Fibroblast of the aortic adventitia (primary cell): Measurements from ENCODE around the gene TSPAN32. TPM values are rescaled to one million over a fixed set of nuclear protein-coding genes. Genes with fewer than 3 reads are reported as not detected.
"Not testable (repeated sequence)": the region's sequence is repeated elsewhere in the genome, so short reads cannot be mapped to it uniquely, and the experiment has no call there.

ENCODE experiments used
- DNase-seq: peaks from one replicate; pipeline ENCODE4 v3.0.0-alpha.2; 2010; ENCODE audit warnings: low read depth
- H3K4me3 ChIP-seq: 2 replicates; pipeline ENCODE4 v1.5.1; 2011; ENCODE audit warnings: low read depth, mild to moderate bottlenecking, control low read depth, low read length, moderate library complexity
- total RNA-seq: library from RNA; depleted of rRNA; stranded (reverse); fragments of >200 nt; gene quantifications from 2 replicates; pipeline ENCODE4 v1.2.3, GENCODE V29; 2012; ENCODE audit warnings: low replicate concordance
- TF ChIP-seq, protein P1 (sequence below): IDR thresholded peaks from 2 replicates; pipeline ENCODE4 v1.5.1; 2011; ENCODE audit warnings: mild to moderate bottlenecking, low read length, control low read depth, inconsistent platforms; ENCODE audit not compliant: insufficient read depth

Gene TSPAN32
- total RNA-seq, 1 donor, result under 0.01 TPM

DNA sequence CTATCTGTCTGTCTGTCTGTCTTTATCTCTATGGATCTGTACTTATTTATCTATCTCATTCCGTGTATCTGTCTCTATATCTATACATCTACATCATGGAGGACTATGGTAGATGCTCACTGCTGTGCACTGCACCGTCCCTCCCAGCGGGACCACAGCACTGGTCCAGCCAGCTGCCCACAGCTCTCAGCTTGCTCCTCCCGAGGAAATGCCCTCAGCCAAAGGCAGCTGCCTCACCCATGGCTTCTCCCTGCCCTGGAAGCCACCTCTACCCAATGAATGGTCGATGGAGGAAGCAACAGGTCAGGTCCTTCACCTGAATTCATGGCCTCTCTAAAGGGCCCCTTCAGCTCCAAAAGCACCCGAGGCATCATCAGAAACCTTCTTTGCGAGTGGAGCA, 60.6 kb downstream of the TSPAN32 start:
- no peak overlapping the region for H3K4me3 ChIP-seq
- TF ChIP-seq, protein P1, sequence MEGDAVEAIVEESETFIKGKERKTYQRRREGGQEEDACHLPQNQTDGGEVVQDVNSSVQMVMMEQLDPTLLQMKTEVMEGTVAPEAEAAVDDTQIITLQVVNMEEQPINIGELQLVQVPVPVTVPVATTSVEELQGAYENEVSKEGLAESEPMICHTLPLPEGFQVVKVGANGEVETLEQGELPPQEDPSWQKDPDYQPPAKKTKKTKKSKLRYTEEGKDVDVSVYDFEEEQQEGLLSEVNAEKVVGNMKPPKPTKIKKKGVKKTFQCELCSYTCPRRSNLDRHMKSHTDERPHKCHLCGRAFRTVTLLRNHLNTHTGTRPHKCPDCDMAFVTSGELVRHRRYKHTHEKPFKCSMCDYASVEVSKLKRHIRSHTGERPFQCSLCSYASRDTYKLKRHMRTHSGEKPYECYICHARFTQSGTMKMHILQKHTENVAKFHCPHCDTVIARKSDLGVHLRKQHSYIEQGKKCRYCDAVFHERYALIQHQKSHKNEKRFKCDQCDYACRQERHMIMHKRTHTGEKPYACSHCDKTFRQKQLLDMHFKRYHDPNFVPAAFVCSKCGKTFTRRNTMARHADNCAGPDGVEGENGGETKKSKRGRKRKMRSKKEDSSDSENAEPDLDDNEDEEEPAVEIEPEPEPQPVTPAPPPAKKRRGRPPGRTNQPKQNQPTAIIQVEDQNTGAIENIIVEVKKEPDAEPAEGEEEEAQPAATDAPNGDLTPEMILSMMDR, result no peak
- DNase-seq, result no peak

DNA sequence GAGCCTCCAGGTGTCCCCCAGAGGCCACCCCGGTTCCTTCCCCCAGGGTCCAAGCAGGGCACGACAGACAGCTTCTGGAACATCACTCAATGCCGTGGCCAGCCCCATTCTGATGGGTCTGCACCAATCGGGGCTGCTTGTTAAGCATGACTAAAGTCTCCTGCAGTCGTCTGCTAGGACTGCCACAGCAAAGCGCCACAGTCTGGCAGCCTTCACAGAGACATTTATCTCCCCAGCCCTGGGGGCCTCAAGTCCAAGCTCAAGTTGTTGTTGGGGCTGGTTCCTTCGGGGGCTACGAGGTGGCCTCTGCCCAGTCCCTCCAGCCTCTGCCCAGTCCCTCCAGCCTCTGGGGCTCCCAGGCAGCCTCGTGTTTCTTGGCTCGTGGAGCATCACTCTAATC, 61.3 kb downstream of the TSPAN32 start:
- TF ChIP-seq, protein P1, result no peak
- no peak for DNase-seq
- H3K4me3 ChIP-seq, result no peak overlapping the region

DNA sequence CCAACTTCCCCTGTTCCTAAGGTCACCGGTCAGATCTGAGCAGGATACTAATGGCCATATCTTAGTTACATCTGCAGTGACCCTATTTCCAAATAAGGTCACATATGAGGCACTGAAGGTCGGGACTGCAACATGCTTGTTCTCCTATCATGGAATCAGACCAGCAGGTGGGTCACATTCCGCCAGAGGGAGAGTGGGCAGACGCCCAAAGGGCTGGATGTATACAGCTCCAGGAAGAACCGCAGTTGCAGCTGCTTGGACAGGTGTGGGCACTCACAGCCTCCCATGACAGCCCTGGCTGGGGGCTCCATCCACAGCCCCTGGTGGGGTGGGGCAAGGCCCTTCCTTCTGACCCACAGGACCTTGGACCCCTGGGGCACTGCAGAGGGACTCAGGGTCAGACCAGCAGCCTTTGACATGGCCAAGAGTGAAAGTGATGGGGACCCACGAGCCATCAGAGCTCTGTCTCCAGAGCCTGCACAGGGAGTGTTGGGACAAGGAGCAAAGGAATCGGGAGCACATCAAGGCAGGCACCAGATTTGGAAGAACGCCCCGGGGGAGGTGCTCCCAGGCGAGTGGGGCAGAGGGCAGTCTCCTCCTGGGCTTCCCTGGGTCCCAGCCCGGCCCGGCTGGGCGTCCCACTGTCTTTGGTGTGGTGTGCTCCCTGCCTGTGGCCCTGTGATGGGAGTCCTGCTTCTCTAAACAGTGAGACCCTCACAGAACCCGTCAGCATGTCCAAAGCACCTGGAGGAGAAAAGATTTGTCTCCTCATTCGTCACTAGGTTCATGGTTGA, 62.0 kb downstream of the TSPAN32 start:
- TF ChIP-seq, protein P1, result no peak
- DNase-seq, result no peak
- no peak overlapping the region for H3K4me3 ChIP-seq

DNA sequence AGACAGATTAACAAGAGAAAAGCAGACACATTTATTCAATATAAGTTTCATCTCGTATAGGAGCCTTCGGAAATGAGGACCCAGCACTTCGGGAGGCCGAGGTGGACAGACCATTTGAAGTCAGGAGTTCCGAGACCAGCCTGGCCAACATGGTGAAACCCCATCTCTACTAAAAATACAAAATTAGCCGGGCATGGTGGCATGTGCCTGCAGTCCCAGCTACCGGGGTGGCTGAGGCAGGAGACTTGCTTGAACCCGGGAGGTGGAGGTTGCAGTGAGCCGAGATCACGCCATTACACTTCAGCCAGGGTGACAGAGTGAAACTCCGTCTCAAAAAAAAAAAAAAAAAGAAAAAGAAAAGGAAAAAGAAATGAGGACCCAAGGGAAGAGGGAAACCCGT, 62.6 kb downstream of the TSPAN32 start:
- H3K4me3 ChIP-seq, result not testable (repeated sequence)

DNA sequence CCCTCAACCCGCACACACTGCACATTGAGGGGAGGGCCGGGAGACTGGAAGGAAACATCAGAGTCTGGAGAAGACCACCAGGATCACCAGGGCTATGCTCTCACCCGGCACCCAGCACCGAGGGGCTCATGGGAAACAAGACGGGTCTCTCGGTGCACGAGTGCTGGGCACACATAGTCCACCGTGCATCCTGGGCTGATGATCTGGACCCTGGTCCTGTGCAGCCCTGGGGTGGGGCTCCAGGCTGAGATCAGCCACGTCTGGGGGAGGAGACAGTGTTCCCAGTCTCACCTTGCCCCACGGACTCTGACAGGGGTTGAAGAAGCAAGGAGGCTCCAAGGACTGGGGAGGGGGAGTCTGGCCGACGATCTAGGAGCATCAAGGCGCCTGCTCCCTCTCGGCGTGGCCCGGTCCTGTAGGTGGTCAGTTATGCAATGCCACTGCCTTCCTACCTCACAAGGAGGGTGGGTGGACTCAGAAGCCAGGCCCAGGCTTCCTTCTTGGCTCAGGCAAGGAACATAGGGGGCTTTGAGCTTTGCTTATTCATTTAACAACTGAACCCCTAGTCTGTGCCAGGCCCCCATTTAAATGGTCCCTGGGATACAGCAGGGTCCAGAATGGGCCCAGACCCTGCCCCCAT, 63.9 kb downstream of the TSPAN32 start:
- TF ChIP-seq, protein P1, result no peak
- DNase-seq, result no peak
- H3K4me3 ChIP-seq, result no peak overlapping the region

More for the DNA sequence above, 62.6 kb downstream of the TSPAN32 start:
- DNase-seq, result not testable (repeated sequence)

DNA sequence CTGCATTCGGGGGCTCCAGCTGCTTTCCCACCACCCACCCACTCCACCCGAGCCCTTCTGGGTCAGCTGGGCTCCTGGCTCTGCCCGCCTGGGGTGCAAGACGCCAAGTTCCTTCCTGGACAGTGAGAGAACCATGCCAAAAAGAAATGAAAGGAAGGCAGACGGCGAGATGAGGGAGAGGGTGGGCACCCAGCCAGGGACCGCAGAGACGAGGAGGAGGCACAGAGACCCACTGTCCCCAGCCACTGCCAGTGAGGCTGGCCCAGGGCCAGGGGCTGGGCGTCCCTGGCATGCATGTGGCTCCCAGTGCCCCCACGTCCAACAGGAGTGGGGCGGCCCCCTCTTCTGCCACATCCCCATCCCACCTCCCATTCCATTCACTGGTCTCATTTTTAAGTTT, 64.5 kb downstream of the TSPAN32 start:
- no peak overlapping the region for H3K4me3 ChIP-seq
- TF ChIP-seq, protein P1, result no peak
- DNase-seq, result no peak

DNA sequence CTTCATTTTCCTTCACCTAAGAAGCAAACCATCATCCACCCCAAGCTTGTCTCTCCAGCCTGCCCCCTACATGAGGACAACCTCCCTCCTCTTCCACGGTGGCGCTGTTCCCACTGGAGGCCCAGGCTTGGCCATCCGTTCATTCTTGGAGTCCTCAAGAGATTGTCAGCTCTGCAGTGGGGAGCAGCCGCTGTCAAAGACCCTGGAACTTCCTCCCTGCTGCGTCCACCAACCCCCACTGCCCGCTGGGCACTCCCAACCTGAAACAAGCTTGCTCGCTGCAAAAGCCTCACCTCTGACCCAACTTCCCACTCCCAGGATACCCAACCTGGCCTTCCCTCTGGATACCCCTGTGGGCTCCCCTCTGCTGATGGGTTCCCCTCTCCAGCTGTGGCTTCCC, 64.9 kb downstream of the TSPAN32 start:
- no peak overlapping the region for H3K4me3 ChIP-seq
- TF ChIP-seq, protein P1, result no peak
- no peak for DNase-seq
